SIG-M5 treated with dmso at 0.1 percent for 504 hours (cell line): Measurements from ENCODE around the gene KRTAP3-1.

Experiments
- DNase-seq: peaks from one replicate; lab custom pipeline; 2025; ENCODE audit not compliant: unreplicated experiment; lab: John Stamatoyannopoulos, UW

The KRTAP3-1 gene

DNA sequence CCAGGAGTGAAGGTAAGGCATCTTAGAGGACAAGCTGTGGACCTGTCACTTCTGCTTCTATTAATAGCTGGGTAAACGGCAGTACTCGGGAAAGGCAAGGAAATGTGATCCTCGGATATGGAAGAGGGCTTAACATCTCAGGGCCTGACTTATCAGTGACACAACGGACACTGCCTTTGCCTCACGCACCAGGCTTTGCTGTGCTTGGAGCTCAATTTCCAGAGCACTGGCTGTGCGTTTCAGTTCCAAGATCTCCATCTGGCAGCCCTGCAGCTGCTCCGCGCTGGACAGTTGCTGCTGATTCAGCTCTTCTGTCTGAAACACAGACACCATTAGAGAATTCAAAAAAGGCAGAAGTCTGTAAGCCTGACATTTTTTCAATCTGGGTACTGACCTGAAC is 28.3 kb downstream of the KRTAP3-1 start:
- no peak for DNase-seq

DNA sequence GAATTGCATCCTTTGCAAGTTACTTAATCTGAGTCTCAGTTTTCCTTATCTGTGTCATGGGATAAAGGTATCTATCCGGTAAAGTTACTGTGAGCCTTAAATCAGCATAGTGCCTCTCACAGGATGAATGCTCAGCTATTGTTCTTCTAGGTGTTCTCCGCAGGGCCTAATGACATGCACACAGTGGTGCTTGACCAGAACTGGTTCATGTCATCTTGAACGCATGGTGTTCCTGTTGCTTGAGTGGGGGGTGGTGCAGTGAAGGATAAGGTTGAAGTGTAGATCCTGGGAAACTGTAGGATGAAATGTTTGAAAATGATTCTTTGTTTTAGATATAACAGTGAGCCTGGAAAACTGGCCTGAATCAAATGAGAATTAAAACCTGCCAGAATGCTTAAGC is 28.8 kb downstream of the KRTAP3-1 start:
- no peak for DNase-seq

DNA sequence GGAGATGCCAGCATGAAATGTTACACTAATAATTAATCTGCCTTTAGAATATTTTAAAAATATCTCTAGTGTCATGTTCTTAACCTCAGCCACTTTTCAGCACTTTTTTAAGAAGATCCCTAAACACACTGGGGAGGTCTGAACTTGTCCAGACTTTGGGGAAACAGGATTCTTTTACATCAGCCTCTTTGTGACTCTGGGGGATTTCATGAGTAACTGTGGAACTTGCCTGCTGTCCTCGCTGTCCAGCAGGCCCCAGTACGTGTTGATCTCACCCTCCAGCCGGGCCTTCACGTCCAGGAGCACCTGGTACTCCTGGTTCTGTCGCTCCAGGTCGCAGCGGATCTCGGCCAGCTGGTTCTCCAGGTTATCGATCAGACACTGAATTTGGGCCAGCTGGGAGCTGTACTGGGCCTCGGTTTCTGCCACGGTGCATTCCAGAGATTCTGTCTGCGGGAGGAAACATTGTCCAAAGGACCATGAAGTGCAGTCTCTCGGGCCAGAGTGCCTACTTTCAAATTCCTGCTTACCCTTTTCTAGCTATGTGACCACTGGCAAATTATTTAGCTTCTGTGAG is 30.3 kb downstream of the KRTAP3-1 start:
- DNase-seq: no peak

DNA sequence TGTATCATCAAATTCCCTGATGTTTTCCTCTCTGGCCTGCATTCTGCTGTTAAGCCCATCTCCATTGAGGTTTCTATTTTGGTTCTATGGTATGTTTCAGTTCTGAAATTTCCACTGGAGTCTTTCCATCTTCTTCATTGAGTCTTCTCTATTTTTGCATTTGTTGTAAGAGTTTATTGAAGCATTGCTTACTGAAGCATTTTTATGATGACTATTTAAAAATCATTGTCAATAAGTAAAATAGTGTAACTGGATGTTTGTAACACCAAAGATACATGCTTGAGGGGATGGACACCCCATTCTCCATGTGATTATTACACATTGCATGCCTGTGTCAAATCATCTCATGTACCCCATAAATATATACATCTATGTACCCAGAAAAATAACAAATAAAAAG is 33.4 kb downstream of the KRTAP3-1 start:
- DNase-seq: no peak

DNA sequence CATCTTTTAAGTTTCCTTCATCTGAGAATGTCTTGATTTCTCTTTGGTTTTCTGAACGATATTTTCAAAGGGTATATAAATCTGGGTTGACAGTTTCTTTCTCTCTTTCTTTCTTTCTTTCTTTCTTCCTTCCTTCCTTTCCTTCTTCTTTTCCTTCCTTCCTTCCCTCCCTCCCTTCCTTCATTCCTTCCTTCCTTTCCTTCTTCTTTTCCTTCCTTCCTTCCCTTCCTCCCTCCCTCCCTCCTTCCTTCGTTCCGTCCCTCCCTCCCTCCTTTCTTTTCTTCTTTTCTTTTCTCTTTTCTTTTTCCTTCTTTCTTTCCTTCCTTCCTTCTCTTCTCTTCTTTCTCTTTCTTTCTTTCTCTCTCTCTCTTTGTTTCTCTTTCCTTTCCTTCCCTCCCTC is 34.6 kb downstream of the KRTAP3-1 start:
- no peak for DNase-seq

DNA sequence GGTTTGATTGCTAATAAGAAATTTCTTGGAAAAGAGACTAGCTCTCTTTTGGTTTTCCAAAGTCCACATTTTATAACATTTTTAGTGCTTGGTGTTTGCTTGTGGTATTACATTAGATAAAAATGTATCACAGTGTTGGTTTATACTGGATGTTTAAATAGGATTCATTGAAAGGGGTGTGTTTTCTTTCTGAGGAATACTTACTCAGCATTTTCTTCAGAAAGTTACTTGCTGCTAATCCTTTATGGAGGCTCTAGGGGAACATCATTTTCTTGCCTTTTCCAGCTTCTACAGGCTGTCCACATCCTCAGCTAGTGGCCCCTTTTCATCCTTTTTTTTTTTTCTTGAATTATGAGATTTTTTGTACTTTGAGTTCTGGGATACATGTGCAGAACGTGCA is 41.3 kb downstream of the KRTAP3-1 start:
- DNase-seq: no peak

DNA sequence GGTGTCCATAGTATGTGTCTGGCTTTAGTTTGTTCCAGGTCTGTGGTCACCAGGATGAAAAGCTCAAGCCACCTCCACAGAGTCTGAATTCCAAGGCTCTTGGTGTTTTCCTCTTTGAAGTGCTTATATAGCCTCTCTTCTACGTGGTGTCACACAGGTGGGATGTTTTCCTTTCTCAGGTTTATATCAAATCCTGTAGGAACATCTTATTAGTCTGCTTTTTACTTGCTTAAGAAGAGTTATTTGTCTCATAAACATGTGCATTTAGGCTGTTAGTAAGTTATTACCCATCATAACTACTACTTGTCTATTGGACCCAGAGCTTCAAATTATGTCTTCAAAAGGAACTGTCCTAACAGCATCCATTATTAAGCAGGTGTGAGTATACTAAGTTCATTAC is 42.1 kb downstream of the KRTAP3-1 start, which contains the start of gene KRT39:
TSS of gene KRT39 (minus strand) at position 101 of the 400 bp plus-strand sequence. CDS start at position 9, 92 bp downstream.
- no peak for DNase-seq

DNA sequence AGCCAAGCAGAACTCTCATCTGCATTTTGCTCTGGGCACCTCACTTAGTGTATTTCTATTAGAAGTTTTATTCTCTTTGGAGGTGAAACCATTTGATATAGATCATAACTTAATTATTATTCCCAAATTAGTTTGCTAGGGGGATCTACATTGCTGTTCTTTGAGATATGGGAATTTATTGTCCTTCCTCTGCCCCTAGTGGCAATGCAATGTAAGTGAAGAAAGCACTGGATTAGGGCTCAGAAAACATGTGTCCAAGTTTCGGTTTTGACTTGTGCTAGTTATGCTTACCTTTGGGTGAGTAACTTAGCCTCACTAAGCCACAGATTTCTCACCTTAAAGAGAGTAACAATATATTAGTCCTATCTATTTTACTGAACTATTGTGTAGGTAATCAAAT is 45.1 kb downstream of the KRTAP3-1 start:
- DNase-seq: peak; percentile 7

DNA sequence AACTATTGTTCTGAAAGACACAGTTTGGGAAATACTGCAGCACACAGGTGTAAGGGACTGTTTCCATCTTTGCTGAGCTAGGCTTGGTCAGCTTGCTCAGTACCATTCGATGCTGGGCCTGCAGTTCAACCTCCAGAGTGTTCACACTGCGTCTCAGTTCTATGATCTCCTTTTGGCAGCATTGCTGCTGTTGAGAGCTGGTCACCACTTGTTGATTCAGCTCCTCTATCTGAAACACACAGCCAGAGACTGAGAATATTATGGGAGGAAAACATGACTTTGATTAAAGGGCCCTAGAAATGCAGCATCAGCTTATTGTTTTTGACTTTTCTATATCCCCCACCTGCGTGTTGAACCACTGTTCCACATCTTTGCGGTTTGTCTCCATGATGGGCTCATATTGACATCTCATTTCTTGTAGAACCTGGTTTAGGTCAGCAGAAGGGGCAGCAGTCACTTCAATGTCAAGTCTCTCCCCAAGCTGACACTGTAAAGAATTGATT is 46.8 kb downstream of the KRTAP3-1 start:
- no peak for DNase-seq

DNA sequence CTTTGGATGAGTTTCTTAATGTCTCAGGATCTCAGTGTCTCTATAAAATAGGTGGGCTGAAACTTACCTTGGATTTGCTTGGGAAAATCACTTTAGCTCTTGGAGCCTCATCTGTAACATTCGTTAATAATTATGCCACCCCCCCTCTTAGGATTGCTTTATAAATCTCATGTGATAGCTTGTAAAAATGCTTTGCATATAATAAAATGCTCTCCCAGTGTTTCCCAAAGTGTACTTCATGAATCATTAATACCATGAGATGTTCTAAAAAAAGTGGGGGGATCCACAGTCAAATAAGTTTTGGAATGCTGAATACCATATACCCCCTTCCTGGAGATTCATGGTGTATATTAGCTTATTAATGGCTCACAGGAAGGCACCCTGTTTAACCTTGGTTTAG is 47.3 kb downstream of the KRTAP3-1 start:
- DNase-seq: no peak

DNA sequence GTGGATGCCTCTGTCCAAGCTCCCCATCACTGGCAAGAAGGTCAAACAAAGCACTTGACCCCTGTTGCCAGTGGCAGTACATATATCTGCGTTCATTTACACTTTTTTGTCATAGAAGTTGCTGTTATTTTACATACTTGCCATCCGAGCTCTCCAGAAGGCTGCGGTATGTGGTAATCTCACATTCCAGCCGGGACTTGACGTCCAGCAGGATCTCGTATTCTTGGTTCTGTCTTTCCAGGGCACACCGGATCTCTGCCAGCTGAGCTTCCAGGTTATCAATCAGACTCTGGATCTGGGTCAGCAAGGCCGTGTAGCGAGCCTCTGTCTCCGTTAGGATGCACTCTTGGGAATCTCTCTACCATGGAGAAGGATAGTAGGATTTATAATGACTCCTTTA is 48.8 kb downstream of the KRTAP3-1 start:
- no peak for DNase-seq
